NCI-H2171 (cell line): ENCODE results near the gene SLC16A9.

ENCODE experiments used
- DNase-seq: peaks from one replicate; lab custom pipeline; 2025; lab: John Stamatoyannopoulos, UW

The SLC16A9 gene

GRCh38 chr10:59719374-59719773, 9.7 kb upstream of the SLC16A9 start:
- no peak for DNase-seq

GRCh38 chr10:59718257-59718656, 8.6 kb upstream of the SLC16A9 start:
- DNase-seq = no peak

GRCh38 chr10:59713196-59713821, 3.7 kb upstream of the SLC16A9 start:
- DNase-seq = no peak

- DNase-seq = no peak
These were observed 2.3 kb upstream of the SLC16A9 start for GRCh38 chr10:59711871-59712494.

- DNase-seq = peak; percentile 8
These were observed 745 bp downstream of the SLC16A9 start for GRCh38 chr10:59708816-59709394.

- no peak for DNase-seq
These were observed 2.5 kb downstream of the SLC16A9 start for GRCh38 chr10:59706851-59707797.

GRCh38 chr10:59705931-59706330, 3.7 kb downstream of the SLC16A9 start:
- no peak for DNase-seq

GRCh38 chr10:59704630-59705029, 5.0 kb downstream of the SLC16A9 start:
- no peak for DNase-seq

GRCh38 chr10:59702347-59702746, 7.3 kb downstream of the SLC16A9 start:
- DNase-seq = no peak

GRCh38 chr10:59700709-59701108, 8.9 kb downstream of the SLC16A9 start:
- DNase-seq = no peak

GRCh38 chr10:59698326-59698725, 11.3 kb downstream of the SLC16A9 start:
- DNase-seq = no peak

GRCh38 chr10:59695637-59696036, 14.0 kb downstream of the SLC16A9 start:
- no peak for DNase-seq

- no peak for DNase-seq
These were observed 14.7 kb downstream of the SLC16A9 start for GRCh38 chr10:59694936-59695335.

- no peak for DNase-seq
These were observed 17.5 kb downstream of the SLC16A9 start for GRCh38 chr10:59692113-59692512.

- DNase-seq = no peak
These were observed 20.7 kb downstream of the SLC16A9 start for GRCh38 chr10:59688921-59689351.

GRCh38 chr10:59687657-59688056, 22.0 kb downstream of the SLC16A9 start:
- DNase-seq = no peak

GRCh38 chr10:59684006-59684405, 25.6 kb downstream of the SLC16A9 start:
- DNase-seq = no peak

GRCh38 chr10:59682986-59683937, 26.4 kb downstream of the SLC16A9 start:
- no peak for DNase-seq

GRCh38 chr10:59680199-59680598, 29.5 kb downstream of the SLC16A9 start:
- no peak for DNase-seq

GRCh38 chr10:59678884-59679301, 30.8 kb downstream of the SLC16A9 start:
- DNase-seq = no peak

- DNase-seq = no peak
These were observed 32.3 kb downstream of the SLC16A9 start for GRCh38 chr10:59677253-59677831.
